OCI-LY7 (cell line): ENCODE measurements around the gene OSER1. TPM values are rescaled to one million over a fixed set of nuclear protein-coding genes. Genes with fewer than 3 reads are reported as not detected.

Experiments
- BruUV-seq: library from RNA; stranded (reverse); fragments of 400-500 nt; replicated peaks from 2 replicates; lab custom pipeline; 2021; lab: Mats Ljungman, UMichigan
- CTCF ChIA-PET: fragments of 300-600 bp; sonication (Branson Sonifier 250); formaldehyde crosslinking; loops from one replicate; lab custom pipeline; 2022; ENCODE audit warnings: antibody characterized with exemption; ENCODE audit not compliant: unreplicated experiment; lab: Charles Lee
- POLR2A ChIA-PET: fragments of 300-600 bp; sonication (Branson Sonifier 250); formaldehyde crosslinking; loops from one replicate; lab custom pipeline; 2022; ENCODE audit warnings: antibody characterized with exemption; lab: Charles Lee
- DNase-seq: peaks from one replicate; pipeline ENCODE4 v3.0.0-alpha.2; 2015; ENCODE audit warnings: low spot score
- H2AFZ ChIP-seq: fragments of 200-600 bp; sonication (generic), shearing (Covaris generic); 2 replicates; pipeline ENCODE4 v1.6.1; 2014; ENCODE audit warnings: mild to moderate bottlenecking, antibody characterized with exemption, low read length, moderate library complexity
- H3K27ac ChIP-seq: fragments of 200-600 bp; sonication (generic); 2 replicates; pipeline ENCODE4 v1.5.1; 2014; ENCODE audit warnings: mixed run types, low read depth, mild to moderate bottlenecking, moderate library complexity, low read length, inconsistent platforms; ENCODE audit not compliant: poor library complexity, severe bottlenecking
- H3K36me3 ChIP-seq: fragments of 200-600 bp; sonication (generic); 2 replicates; pipeline ENCODE4 v1.6.1; 2014; ENCODE audit warnings: mild to moderate bottlenecking, antibody characterized with exemption, low read length, moderate library complexity, mixed read lengths; ENCODE audit not compliant: insufficient read depth
- H3K4me1 ChIP-seq: fragments of 200-600 bp; sonication (generic); 2 replicates; pipeline ENCODE4 v1.5.1; 2014; ENCODE audit warnings: mild to moderate bottlenecking, low read length; ENCODE audit not compliant: insufficient read depth, poor library complexity, severe bottlenecking
- H3K4me2 ChIP-seq: fragments of 200-600 bp; sonication (generic); 2 replicates; pipeline ENCODE4 v1.6.1; 2014; ENCODE audit warnings: mild to moderate bottlenecking, low read length
- H3K4me3 ChIP-seq: fragments of 200-600 bp; sonication (generic); 2 replicates; pipeline ENCODE4 v1.5.1; 2014; ENCODE audit warnings: mild to moderate bottlenecking, low read depth, low read length; ENCODE audit not compliant: poor library complexity, severe bottlenecking
- H3K79me2 ChIP-seq: fragments of 200-600 bp; sonication (generic); 2 replicates; pipeline ENCODE4 v1.6.1; 2016; ENCODE audit warnings: low read depth, mild to moderate bottlenecking, low read length, moderate library complexity, mixed read lengths; ENCODE audit not compliant: insufficient read depth
- H3K9me2 ChIP-seq: fragments of 200-600 bp; sonication (generic); 2 replicates; pipeline ENCODE4 v1.6.1; 2016; ENCODE audit warnings: mild to moderate bottlenecking, low read length, mixed read lengths; ENCODE audit not compliant: insufficient read depth
- H3K9me3 ChIP-seq: fragments of 200-600 bp; sonication (generic); 2 replicates; pipeline ENCODE4 v1.6.1; 2014; ENCODE audit warnings: mild to moderate bottlenecking, mixed run types, low read length, mixed read lengths
- H4K20me1 ChIP-seq: fragments of 200-600 bp; sonication (generic); 2 replicates; pipeline ENCODE4 v1.6.1; 2014; ENCODE audit warnings: mild to moderate bottlenecking, antibody characterized with exemption, low read length, moderate library complexity, mixed read lengths; ENCODE audit not compliant: insufficient read depth
- CTCF ChIP-seq: fragments of 200-600 bp; sonication (generic); conservative IDR thresholded peaks from 2 replicates; pipeline ENCODE4 v1.5.1; 2014; ENCODE audit warnings: mild to moderate bottlenecking, antibody characterized with exemption, low read length, moderate library complexity, mixed read lengths
- EZH2phosphoT487 ChIP-seq: fragments of 200-600 bp; sonication (generic); IDR thresholded peaks from 2 replicates; pipeline ENCODE4 v1.6.1; 2018; ENCODE audit warnings: low read depth, borderline replicate concordance, mild to moderate bottlenecking, mixed run types, antibody characterized with exemption, low read length, moderate library complexity, mixed read lengths
- intact Hi-C: fragments of 100-400 bp; cut with micrococcal nuclease; formaldehyde crosslinking; loops from one replicate; pipeline ENCODE4 v1.10.0; 2022; ENCODE audit not compliant: unreplicated experiment
- total RNA-seq, 2 experiments: library from RNA; depleted of rRNA in 1 of 2; stranded (reverse); fragments of >200 nt in 1 of 2; shearing (Covaris generic) in 1 of 2; gene quantifications; 2 replicates each; pipeline ENCODE4 v1.2.3, GENCODE V29; 2014 to 2022

Gene OSER1
- total RNA-seq, 2 experiments from 2014 or later: 28.1 to 31.9 TPM

- DNase-seq: no peak
- Histone ChIP-seq H3K4me3 (no peak overlapping the region), H3K4me1 (no peaks in the 10 kb centered on the region), H3K9me3 (no peaks in the 10 kb centered on the region), H3K4me2 (no peak overlapping the region), H3K36me3 (no peaks in the 10 kb centered on the region), H3K79me2 (no peaks in the 10 kb centered on the region), H3K27ac (no peak overlapping the region), H4K20me1 (no peaks in the 10 kb centered on the region), H3K9me2 (no peaks in the 10 kb centered on the region), H2AFZ (no peak overlapping the region)
- intact Hi-C loops: no loop called here
- ChIA-PET CTCF (no interaction called here), POLR2A (no interaction called here)
- no TSS peak for BruUV-seq
- TF ChIP-seq EZH2phosphoT487: no peak
- TF ChIP-seq CTCF: no peak
Measured at GRCh38 chr20:44153636-44154043, 56.9 kb downstream of the OSER1 start.

GRCh38 chr20:44151621-44152416, 58.8 kb downstream of the OSER1 start:
- H4K20me1 ChIP-seq: no peaks in the 10 kb centered on the region
- intact Hi-C loops: no loop called here

More at GRCh38 chr20:44151621-44152416, 58.8 kb downstream of the OSER1 start:
- BruUV-seq: no TSS peak
- Histone ChIP-seq H3K27ac (no peak overlapping the region), H3K36me3 (no peaks in the 10 kb centered on the region), H2AFZ (no peak overlapping the region), H3K4me2 (no peak overlapping the region), H3K79me2 (no peaks in the 10 kb centered on the region), H3K9me3 (no peaks in the 10 kb centered on the region), H3K4me1 (no peaks in the 10 kb centered on the region), H3K9me2 (no peaks in the 10 kb centered on the region), H3K4me3 (no peak overlapping the region)
- ChIA-PET POLR2A (no interaction called here), CTCF (no interaction called here)
- TF ChIP-seq EZH2phosphoT487 (no peak), CTCF (no peak)
- DNase-seq: no peak
